GM21528 (cell line): Measurements from ENCODE around the gene CAMK1D.
"Not testable (repeated sequence)": the region's sequence is repeated elsewhere in the genome, so short reads cannot be mapped to it uniquely, and the experiment has no call there.

Experiments
- ATAC-seq: cut with Tn5 transposase; IDR thresholded peaks from one replicate; pipeline ENCODE4 v1.9.1; 2021; ENCODE audit warnings: mild to moderate bottlenecking, moderate library complexity; ENCODE audit not compliant: unreplicated experiment, low FRiP score

CAMK1D gene

DNA sequence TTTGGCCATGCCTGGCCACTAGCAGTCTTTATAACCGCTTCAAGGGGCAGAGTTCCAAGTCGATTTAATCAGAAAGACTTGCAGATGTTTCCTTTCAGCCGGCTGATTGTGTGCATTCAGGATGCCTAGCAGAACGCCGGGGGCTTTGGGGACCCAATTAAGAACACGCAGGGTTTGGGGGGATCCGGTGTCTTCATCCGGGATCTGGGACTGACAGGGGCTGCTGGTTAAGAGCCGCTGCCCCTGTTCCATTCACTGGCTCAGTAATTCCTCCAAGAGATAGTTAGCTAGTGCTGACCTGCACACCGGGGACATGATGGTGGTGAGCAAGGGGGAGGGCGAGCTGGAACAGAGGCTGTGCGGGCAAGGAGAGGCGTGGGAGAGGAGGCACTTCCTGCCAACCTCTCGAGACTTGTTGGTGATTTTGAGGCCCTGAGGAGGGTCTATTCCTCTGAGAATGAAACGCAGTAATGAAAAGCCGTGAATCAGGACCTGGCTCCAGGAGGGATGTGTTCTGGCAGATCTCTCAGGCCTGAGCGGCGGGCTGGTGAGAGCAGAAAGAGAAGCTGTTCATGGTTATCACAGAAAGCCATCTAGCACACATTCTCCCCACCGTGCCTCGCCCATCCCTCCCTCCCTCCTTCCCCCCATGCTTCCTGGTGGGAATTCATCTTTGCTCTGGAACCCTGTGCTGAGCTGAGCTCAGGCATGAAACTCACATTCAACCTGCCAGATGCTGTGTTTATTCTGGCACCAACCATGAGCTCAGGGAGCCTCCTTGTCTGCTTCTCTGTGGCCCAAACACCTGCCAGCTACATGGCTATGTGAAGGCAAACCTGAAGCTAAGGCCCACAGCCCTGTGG, 500.2 kb downstream of the CAMK1D start:
- no peak for ATAC-seq

DNA sequence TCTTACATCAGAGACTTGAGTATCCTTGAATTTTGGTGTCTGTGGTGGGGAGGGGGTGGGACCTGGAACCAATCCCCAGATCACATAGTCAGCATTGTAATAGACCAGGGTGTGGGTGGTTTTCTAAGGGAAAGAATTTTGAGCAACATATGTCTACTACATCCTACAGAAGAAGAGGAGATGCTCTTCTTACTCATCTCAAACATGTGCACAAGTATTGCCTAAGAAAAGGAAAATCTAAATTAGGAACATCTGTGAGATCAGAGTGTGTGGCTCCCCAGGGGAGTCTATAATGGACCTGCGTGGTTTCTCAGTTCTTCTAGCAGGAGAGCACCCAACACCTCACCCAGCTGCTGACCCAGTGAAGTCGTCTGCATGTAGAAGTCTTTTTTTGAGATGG, 503.3 kb downstream of the CAMK1D start:
- ATAC-seq = no peak

DNA sequence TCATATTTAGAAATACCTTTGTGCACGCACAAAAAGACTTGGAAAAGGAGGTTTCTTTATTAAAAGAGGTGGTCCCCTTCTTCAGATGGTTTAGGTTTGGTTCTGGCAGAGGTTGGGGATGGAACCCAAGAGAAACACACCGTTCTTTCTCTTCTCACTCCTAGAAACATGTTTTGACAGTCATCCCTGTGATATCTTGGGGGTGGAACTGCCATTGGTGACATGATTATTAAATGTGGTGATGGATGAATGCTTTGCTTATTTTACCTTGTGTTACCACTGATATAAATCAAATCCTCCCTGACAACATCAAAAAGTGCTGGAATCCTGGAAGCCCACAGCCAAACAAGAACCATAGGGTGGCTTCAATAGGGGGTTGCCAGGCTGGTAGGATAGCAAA, 505.6 kb downstream of the CAMK1D start:
- ATAC-seq = no peak

DNA sequence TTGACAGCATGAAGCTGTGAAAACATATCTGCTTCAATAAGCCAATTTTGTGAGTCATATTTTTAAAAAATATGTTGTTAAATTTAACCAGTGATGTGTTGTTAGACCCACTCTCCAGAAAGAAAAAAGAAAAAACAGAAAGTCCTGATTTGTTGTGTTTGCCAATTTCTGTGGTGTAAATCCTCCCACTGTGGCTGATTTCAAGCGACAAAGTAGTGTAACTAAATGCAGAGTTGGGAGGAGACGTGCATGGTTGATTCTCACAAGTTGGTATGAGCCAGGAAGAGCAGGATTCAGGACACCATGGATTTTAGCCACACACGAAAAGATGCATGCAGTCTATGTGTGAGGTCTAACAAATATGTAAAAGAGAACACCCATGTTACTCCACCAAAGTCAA, 513.1 kb downstream of the CAMK1D start:
- ATAC-seq = no peak

DNA sequence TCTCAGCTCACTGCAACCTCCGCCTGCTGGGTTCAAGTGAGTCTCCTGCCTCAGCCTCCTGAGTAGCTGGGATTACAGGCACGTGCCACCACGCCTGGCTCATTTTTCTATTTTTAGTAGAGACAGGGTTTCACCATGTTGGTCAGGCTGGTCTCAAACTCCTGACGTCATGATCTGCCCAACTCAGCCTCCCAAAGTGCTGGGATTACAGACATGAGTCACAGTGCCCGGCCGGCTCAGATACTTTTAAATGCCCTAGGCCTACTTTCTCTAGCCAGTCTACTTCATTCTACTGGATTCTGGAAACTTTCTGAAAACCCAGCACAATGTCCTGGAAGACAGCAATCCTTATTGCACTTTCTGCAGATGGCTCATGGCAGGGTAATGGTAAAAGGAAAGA, 516.2 kb downstream of the CAMK1D start:
- ATAC-seq = not testable (repeated sequence)

DNA sequence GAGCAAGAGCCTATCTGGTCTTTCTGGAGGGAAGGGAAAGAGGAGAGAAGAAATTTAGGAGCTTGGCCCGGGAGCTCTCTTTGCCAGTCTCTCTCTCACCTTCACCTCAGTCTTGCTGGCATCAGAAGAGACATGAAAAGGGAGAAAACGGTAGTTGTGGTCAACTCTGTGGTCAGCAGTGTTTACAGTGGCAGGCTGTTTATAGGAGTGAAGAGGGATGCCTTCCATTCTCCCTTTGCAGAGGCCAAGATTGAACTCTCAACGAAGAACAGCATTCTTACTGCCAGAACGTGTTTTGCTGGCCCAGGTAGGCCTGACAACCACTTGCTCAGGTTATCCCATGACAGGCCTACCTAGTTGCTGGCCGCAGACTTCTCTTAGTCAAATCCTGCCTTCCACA, 518.9 kb downstream of the CAMK1D start:
- ATAC-seq = no peak

DNA sequence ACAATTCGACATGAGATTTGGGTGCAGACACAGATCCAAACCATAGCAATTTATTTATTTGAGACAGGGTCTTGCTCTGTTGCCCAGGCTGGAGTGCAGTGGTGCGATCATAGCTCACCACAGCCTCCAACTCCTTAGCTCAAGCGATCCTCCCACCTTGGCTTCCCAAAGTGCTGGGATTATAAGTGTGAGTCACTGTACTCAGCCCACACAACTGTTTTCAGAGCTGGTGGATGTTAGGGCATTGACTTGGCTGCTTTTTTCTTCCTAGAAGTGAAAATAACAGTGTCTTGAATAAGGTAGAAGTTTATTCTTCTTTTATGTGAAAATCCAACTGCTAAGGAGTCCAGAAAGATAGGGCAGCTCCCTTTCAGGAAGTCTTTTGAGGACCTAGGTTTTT, 520.1 kb downstream of the CAMK1D start:
- no peak for ATAC-seq

DNA sequence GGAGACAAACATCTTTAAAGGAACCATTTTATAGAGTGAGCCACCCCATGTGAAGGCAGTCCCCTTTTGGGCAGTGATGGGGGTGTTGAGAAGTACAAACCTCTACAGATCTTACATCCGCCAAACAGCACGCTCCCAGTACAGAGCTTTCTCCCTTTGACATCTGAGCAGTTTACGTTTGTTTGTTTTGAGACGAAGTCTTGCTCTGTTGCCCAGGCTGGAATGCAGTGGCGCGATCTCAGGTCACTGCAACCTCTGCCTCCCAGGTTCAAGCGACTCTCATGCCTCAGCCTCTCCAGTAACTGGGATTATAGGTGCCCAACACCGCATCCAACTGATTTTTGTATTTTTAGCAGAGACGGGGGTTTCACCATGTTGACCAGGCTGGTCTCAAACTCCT, 523.2 kb downstream of the CAMK1D start:
- no peak for ATAC-seq

DNA sequence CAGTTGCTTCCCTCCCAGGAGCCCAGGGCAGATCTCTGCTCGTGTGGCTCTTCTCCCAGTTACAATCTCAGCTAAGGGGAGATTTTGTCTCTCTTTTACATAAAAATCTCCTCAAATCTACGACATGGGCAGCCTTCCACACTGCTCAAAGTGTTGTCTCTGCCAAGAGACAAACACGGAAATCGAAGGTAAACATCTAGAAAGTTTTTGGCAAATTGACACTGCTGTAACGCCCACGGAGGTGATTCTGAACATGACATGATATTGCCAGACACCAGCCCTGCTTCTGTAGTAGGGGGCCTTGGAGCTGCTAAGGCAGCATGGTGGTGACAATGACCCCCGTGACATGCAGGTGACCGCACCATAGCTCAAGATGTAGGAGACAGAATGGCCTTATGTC, 523.8 kb downstream of the CAMK1D start:
- no peak for ATAC-seq

DNA sequence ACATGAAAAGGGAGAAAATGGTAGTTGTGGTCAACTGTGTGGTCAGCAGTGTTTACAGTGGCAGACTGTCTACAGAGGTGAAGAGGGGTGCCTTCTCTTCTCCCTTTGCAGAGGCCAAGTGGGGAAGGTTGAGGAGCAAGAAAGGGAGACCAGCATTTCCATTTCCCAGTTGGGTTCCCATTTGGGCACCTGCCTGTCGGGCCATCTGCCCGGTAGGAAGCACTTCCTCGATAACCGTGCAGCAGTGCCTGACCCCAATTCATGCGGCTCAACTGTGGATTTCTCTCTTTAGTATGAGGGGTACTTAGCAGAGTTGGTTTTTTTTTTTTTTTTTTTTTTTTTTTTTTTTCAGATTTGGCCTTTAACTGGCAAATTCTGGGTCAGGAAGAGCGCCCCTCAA, 525.2 kb downstream of the CAMK1D start:
- ATAC-seq = no peak

DNA sequence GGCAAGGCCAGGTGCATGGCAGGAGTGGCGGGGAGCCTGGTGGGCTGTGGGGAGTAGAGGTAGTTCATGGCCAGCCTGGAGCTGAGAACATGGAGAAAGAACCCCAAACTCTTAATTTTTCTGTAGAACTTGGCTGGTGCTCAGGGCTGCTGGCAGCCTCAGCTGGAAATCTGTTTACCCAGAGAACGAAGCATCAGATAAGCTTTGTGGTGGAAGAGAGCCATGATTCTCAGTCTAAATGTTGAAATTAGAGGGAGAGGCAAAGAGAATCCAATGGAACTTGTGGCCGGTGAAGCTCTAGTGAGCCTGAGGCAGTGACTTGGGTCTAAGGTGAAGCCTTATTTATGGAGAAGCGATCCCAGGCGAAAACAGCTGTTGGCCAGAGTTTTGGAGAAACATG, 525.8 kb downstream of the CAMK1D start:
- ATAC-seq = no peak

DNA sequence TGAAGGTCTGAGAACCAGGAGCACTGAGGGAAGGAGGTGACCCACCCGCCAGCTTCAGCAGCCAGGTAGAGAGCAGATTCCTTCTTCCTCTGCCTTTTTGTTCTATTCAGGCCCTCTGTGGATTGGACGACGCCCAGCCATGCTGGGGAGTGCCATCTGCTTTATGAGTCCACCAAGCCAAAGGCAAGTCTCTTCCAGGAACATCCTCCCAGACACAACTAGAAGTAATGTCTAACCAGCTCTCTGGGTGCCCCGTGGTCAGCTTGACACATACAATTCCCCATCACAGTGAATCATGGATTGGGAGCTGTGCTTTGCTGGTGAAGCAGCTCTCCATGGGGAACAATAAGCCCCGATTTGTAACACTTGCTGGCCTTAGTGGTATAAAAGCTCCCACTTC, 526.9 kb downstream of the CAMK1D start:
- no peak for ATAC-seq

DNA sequence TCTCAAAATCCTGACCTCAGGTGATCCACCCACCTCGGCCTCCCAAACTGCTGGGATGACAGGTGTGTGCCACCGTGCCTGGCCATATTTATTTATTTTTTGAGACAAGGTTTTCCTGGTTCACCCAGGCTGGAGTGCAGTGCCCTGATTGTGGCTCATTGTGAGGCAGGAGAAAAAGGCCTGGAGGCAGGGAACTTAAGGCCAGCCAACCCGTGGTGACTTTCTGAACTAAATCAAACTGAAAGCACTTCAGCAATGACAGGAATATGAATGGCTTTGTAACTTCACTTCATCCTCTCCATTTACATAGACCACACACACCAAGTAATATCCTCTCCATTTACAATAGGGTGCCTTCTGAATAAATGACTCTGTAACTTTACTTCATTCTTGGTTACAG, 527.8 kb downstream of the CAMK1D start:
- no peak for ATAC-seq

DNA sequence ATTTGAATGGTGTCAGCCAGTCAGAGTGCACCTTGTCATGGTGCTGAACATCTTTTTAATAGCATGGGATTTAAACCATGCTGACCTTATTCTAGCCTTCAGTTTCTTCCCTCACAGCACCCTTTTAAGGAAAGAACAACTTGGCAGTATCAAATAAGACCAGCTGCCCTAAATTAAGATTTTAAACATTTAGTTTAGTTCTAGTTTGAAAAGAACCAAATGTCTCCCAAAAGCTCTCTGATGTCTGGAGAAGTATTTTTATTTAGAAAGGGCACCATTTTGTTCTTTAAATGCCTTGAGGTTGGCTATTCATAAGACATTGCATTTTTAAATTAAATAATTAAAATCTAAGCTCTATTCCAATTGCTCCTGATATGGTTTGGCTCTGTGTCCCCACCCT, 531.1 kb downstream of the CAMK1D start:
- ATAC-seq = no peak

DNA sequence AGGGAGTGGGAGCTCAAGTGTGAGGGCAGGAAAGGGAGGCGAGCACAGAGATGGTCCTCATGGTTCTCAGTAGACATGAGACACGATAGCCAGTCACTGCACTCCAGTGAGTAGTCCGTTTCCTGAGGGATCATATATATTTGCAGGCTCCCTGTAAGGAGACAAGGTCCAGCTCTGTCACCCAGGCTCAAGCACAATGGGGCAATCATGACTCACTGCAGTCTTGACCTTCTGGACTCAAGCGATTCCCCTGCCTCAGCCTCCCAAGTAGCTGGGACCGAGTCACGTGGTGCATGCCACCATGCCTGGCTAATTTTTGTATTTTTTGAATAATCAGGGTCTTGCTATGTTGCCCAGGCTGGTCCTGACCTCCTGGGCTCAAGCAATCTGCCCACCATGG, 535.5 kb downstream of the CAMK1D start:
- ATAC-seq = no peak
